Activated T-cell treated with anti-CD3 and anti-CD28 coated beads, Interleukin-2, amount 50 U/mL, for 4 hours (primary cell): ENCODE results near the gene SCFD2. TPM values are rescaled to one million over a fixed set of nuclear protein-coding genes. Genes with fewer than 3 reads are reported as not detected.
"Not testable (repeated sequence)": the region's sequence is repeated elsewhere in the genome, so short reads cannot be mapped to it uniquely, and the experiment has no call there.

Source experiments
- ATAC-seq, 2 donors: fragments of 200-7000 bp; cut with Tn5 transposase; one replicate each; pipeline ENCODE4 v1.10.0; 2021
- DNase-seq: peaks from one replicate; pipeline ENCODE4 v3.0.0-alpha.2; 2020
- H3K27me3 Mint-ChIP-seq: one replicate; pipeline ENCODE4 v1.8.0; 2021; ENCODE audit warnings: low read depth, mixed read lengths
- H3K36me3 Mint-ChIP-seq: one replicate; pipeline ENCODE4 v1.8.0; 2022; ENCODE audit warnings: mixed read lengths; ENCODE audit not compliant: insufficient read depth
- H3K4me1 Mint-ChIP-seq: one replicate; pipeline ENCODE4 v1.8.0; 2021; ENCODE audit warnings: low read depth, mixed read lengths
- H3K4me3 Mint-ChIP-seq: one replicate; pipeline ENCODE4 v1.8.0; 2021; ENCODE audit warnings: mild to moderate bottlenecking, moderate library complexity, mixed read lengths
- H3K9me3 Mint-ChIP-seq: one replicate; pipeline ENCODE4 v1.8.0; 2021; ENCODE audit warnings: mixed read lengths
- total RNA-seq, 3 donors: library from RNA; stranded (reverse); gene quantifications; one replicate each; pipeline ENCODE4 v1.2.1, GENCODE V29; 2021

SCFD2 gene
- 10 to 100 TPM; 45.0 to 48.9 (median 46.9) TPM for total RNA-seq

GRCh38 chr4:53365486-53366300 lies at the start of gene SCFD2:
Gene SCFD2 (minus strand): TSS chr4:53366061.
- ATAC-seq: peak; percentile 97 to 99

GRCh38 chr4:53409479-53409878 lies 43.6 kb upstream of the SCFD2 start:
- not testable (repeated sequence) for H3K27me3 Mint-ChIP-seq, DNase-seq, H3K4me3 Mint-ChIP-seq, H3K9me3 Mint-ChIP-seq, ATAC-seq
- Mint-ChIP-seq H3K4me1 (peaks cover 60% of the 10 kb centered on the region), H3K36me3 (peaks cover 40% of the 10 kb centered on the region)

More at GRCh38 chr4:53365486-53366300, at the start of gene SCFD2:
- DNase-seq: peak; percentile 96
- peaks cover 6% of the 10 kb centered on the region for H3K27me3 Mint-ChIP-seq
- peaks cover 38% of the 10 kb centered on the region for H3K4me1 Mint-ChIP-seq
- H3K4me3 Mint-ChIP-seq: peak within 1 kb of the TSS; percentile 98
- H3K36me3 Mint-ChIP-seq: peaks cover 11% of the 10 kb centered on the region
- no peaks in the 10 kb centered on the region for H3K9me3 Mint-ChIP-seq

- peaks cover 20% of the 10 kb centered on the region for H3K36me3 Mint-ChIP-seq
- DNase-seq (no peak), ATAC-seq (no peak)
- H3K4me3 Mint-ChIP-seq: no peak overlapping the region
- H3K4me1 Mint-ChIP-seq: peaks cover 34% of the 10 kb centered on the region
- H3K27me3 Mint-ChIP-seq: no peaks in the 10 kb centered on the region
- no peaks in the 10 kb centered on the region for H3K9me3 Mint-ChIP-seq
Measured at GRCh38 chr4:53380221-53380620, 14.4 kb upstream of the SCFD2 start.

GRCh38 chr4:53378171-53378482 lies 12.3 kb upstream of the SCFD2 start:
- no peak for DNase-seq
- no peak for ATAC-seq
- Mint-ChIP-seq H3K27me3 (no peaks in the 10 kb centered on the region), H3K36me3 (peaks cover 14% of the 10 kb centered on the region), H3K9me3 (no peaks in the 10 kb centered on the region), H3K4me3 (peak overlapping the region; percentile 99), H3K4me1 (peaks cover 34% of the 10 kb centered on the region)

GRCh38 chr4:53377319-53378170 lies 11.7 kb upstream of the SCFD2 start, which contains the start of gene FIP1L1:
Gene FIP1L1 (plus strand): TSS chr4:53377641. CDS start chr4:53377839, 198 bp downstream.
- peaks cover 34% of the 10 kb centered on the region for H3K4me1 Mint-ChIP-seq
- H3K36me3 Mint-ChIP-seq: peaks cover 11% of the 10 kb centered on the region
- H3K9me3 Mint-ChIP-seq: no peaks in the 10 kb centered on the region
- H3K4me3 Mint-ChIP-seq: peak within 1 kb of the TSS; percentile 99
- H3K27me3 Mint-ChIP-seq: no peaks in the 10 kb centered on the region
- peak; percentile 96 for DNase-seq
- peak; percentile 97 for ATAC-seq

- H3K27me3 Mint-ChIP-seq: peaks cover 4% of the 10 kb centered on the region
- H3K36me3 Mint-ChIP-seq: peaks cover 7% of the 10 kb centered on the region
- no peak for DNase-seq
- no peak for ATAC-seq
- peaks cover 30% of the 10 kb centered on the region for H3K4me1 Mint-ChIP-seq
- H3K9me3 Mint-ChIP-seq: no peaks in the 10 kb centered on the region
- H3K4me3 Mint-ChIP-seq: peak overlapping the region; percentile 99
Measured at GRCh38 chr4:53376900-53377299, 11.0 kb upstream of the SCFD2 start.

GRCh38 chr4:53374777-53375258 lies 9.0 kb upstream of the SCFD2 start:
- no peak overlapping the region for H3K4me3 Mint-ChIP-seq
- ATAC-seq: no peak
- peaks cover 3% of the 10 kb centered on the region for H3K36me3 Mint-ChIP-seq
- H3K4me1 Mint-ChIP-seq: peaks cover 18% of the 10 kb centered on the region
- H3K9me3 Mint-ChIP-seq: no peaks in the 10 kb centered on the region
- H3K27me3 Mint-ChIP-seq: peaks cover 12% of the 10 kb centered on the region
- no peak for DNase-seq

- ATAC-seq (no peak), DNase-seq (no peak)
- Mint-ChIP-seq H3K4me1 (peaks cover 4% of the 10 kb centered on the region), H3K27me3 (peaks cover 15% of the 10 kb centered on the region), H3K4me3 (no peak overlapping the region), H3K36me3 (no peaks in the 10 kb centered on the region), H3K9me3 (no peaks in the 10 kb centered on the region)
Measured at GRCh38 chr4:53371843-53372521, 6.1 kb upstream of the SCFD2 start.

GRCh38 chr4:53371049-53371448 lies 5.2 kb upstream of the SCFD2 start:
- no peak overlapping the region for H3K4me3 Mint-ChIP-seq
- H3K4me1 Mint-ChIP-seq: peaks cover 10% of the 10 kb centered on the region
- H3K36me3 Mint-ChIP-seq: no peaks in the 10 kb centered on the region
- peaks cover 15% of the 10 kb centered on the region for H3K27me3 Mint-ChIP-seq
- ATAC-seq (no peak), DNase-seq (no peak)
- H3K9me3 Mint-ChIP-seq: no peaks in the 10 kb centered on the region

GRCh38 chr4:53367721-53368120 lies 1.9 kb upstream of the SCFD2 start:
- Mint-ChIP-seq H3K4me3 (no peak overlapping the region), H3K27me3 (peaks cover 15% of the 10 kb centered on the region)
- no peak for DNase-seq

GRCh38 chr4:53366301-53366716 lies 448 bp upstream of the SCFD2 start:
- Mint-ChIP-seq H3K4me1 (peaks cover 32% of the 10 kb centered on the region), H3K9me3 (no peaks in the 10 kb centered on the region), H3K36me3 (peaks cover 7% of the 10 kb centered on the region), H3K27me3 (peaks cover 10% of the 10 kb centered on the region), H3K4me3 (peak overlapping the region; percentile 98)
- ATAC-seq (peak; percentile 32 to 49), DNase-seq (no peak)

More at GRCh38 chr4:53367721-53368120, 1.9 kb upstream of the SCFD2 start:
- Mint-ChIP-seq H3K9me3 (no peaks in the 10 kb centered on the region), H3K4me1 (peaks cover 21% of the 10 kb centered on the region), H3K36me3 (peaks cover 4% of the 10 kb centered on the region)
- ATAC-seq: no peak

- H3K9me3 Mint-ChIP-seq: no peaks in the 10 kb centered on the region
- H3K4me3 Mint-ChIP-seq: peak overlapping the region; percentile 98
- peaks cover 14% of the 10 kb centered on the region for H3K36me3 Mint-ChIP-seq
- peaks cover 44% of the 10 kb centered on the region for H3K4me1 Mint-ChIP-seq
- DNase-seq (no peak), ATAC-seq (peak; percentile 2 to 25)
- H3K27me3 Mint-ChIP-seq: peaks cover 5% of the 10 kb centered on the region
Measured at GRCh38 chr4:53365121-53365485, 758 bp downstream of the SCFD2 start.

GRCh38 chr4:53364624-53365023 lies 1.2 kb downstream of the SCFD2 start:
- Mint-ChIP-seq H3K9me3 (no peaks in the 10 kb centered on the region), H3K36me3 (peaks cover 16% of the 10 kb centered on the region), H3K4me1 (peaks cover 47% of the 10 kb centered on the region)

GRCh38 chr4:53362093-53362492 lies 3.8 kb downstream of the SCFD2 start:
- DNase-seq: no peak
- Mint-ChIP-seq H3K27me3 (no peaks in the 10 kb centered on the region), H3K4me1 (peaks cover 54% of the 10 kb centered on the region), H3K9me3 (no peaks in the 10 kb centered on the region), H3K4me3 (peak overlapping the region; percentile 98), H3K36me3 (peaks cover 19% of the 10 kb centered on the region)
- no peak for ATAC-seq

More at GRCh38 chr4:53364624-53365023, 1.2 kb downstream of the SCFD2 start:
- ATAC-seq (no peak), DNase-seq (no peak)
- H3K4me3 Mint-ChIP-seq: peak overlapping the region; percentile 98
- peaks cover under 1% of the 10 kb centered on the region for H3K27me3 Mint-ChIP-seq
